ENCODE results near the gene FAM25C.
"Not testable (repeated sequence)": the region's sequence is repeated elsewhere in the genome, so short reads cannot be mapped to it uniquely, and the experiment has no call there.

FAM25C gene

GRCh38 chr10:47999691-48000090 lies at the start of gene FAM25C:
Gene FAM25C, minus strand, starts transcription at chr10:47999791. Its CDS starts 26 bp downstream, at chr10:47999765.
- DNase-seq (ENCODE audit: low read depth in 2 of 2, low spot score in 1 of 2): not testable (repeated sequence)

DNA sequence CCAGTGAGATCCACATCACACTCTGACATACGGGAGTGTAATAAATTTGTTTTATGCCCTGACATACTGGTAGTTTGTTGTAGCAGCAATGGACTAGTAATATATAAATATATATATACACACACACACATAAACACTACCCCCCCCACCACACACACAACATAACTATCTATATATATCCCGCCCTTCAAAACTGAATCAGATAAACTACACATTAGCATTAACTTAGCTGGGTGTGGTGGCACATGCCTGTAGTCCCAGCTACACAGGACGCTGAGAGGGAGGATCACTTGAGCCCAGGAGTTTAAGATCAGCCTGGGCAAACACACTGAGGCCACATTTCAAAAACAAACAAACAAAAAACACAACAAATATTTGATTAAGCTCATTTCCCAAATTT lies 45.0 kb upstream of the FAM25C start:
- not testable (repeated sequence) for DNase-seq (ENCODE audit: low read depth in 2 of 2, low spot score in 1 of 2)

GRCh38 chr10:48031390-48031789 lies 31.8 kb upstream of the FAM25C start:
- DNase-seq (ENCODE audit: low read depth in 2 of 2, low spot score in 1 of 2): not testable (repeated sequence)

DNA sequence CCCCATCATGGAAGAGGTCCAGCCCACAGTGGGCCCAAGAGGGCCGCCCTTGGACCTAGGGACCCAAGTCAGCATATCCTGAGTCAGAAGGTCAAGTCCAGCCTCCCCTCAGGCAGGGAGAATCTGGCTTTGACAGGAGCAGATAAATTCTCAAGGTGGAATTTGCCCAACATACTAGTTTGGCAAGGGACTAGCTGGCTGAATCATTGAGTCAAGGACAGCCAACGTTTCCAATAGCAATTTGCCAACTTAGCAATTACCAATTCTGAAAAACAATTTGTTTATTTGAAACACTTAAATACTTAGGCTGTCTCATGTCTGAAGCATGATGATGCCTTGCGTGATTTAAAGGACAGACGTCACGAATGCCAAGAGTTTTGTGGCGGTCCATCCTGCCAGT lies 2.7 kb upstream of the FAM25C start:
- DNase-seq (ENCODE audit: low read depth in 2 of 2, low spot score in 1 of 2): not testable (repeated sequence)

DNA sequence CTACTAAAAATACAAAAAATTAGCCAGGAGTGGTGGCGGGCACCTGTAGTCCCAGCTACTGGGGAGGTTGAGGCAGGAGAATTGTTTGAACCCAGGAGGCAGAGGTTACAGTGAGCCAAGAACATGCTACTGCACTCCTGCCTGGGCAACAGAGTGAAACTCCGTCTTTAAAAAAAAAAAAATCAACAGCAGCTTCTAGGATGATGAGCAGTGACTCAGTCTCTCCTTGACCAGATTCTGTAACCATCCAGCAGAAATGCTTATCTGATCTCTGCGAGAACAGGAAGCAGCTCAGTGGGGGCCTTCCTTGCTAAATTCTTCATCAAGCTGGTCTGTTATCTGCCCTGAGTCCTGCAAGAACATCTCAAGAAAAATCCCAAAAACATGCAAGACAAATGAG lies 5.5 kb downstream of the FAM25C start:
- DNase-seq (ENCODE audit: low read depth in 2 of 2, low spot score in 1 of 2): not testable (repeated sequence)

DNA sequence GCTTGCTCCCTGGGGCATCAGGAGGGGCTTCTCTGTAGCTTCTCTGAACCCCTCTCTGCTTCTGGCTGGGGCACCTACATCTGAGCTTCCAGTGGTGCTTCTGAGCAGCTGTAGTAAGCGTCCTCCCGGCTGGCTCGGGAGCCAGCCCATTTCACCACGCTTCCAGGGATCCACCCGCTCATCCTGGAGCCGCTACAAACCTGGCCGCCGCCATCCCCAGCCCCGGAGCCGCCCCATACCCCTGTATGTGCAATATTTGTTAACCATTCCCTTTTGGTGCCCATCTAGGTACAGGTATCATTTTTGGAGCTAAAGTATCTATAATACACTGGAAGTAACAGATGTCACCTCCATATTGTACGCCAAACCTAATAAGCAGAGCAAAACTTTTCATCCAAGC lies 7.0 kb downstream of the FAM25C start:
- not testable (repeated sequence) for DNase-seq (ENCODE audit: low read depth in 2 of 2, low spot score in 1 of 2)

- DNase-seq (ENCODE audit: low read depth in 2 of 2, low spot score in 1 of 2): not testable (repeated sequence)
Observed at GRCh38 chr10:47991706-47992105, 7.9 kb downstream of the FAM25C start.

- not testable (repeated sequence) for DNase-seq (ENCODE audit: low read depth in 2 of 2, low spot score in 1 of 2)
Observed at GRCh38 chr10:47990097-47990496, 9.5 kb downstream of the FAM25C start.

DNA sequence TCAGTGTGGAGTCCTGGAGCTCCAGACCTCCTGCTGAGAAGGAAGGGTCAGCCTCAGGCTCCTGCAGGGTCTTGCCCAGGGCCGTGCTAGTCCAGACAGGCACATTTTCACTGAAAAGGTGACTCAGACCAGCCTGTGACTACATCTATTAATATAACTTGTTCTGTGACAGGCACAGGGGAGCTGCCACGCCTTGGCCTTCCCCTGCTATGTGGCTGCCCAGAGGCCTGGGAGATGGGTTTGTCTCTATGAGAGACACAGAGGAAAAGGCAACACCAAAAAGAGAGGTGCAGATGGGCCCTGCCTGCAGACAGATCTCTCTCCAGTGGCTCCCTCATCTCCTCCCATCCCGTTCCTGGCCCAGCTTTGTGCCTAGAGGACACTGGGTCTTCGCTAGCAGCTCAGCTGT lies 10.0 kb downstream of the FAM25C start:
- DNase-seq (ENCODE audit: low read depth in 2 of 2, low spot score in 1 of 2): not testable (repeated sequence)

- not testable (repeated sequence) for DNase-seq (ENCODE audit: low read depth in 2 of 2, low spot score in 1 of 2)
Observed at GRCh38 chr10:47988718-47989541, 10.7 kb downstream of the FAM25C start.

GRCh38 chr10:47987952-47988351 lies 11.6 kb downstream of the FAM25C start:
- not testable (repeated sequence) for DNase-seq (ENCODE audit: low read depth in 2 of 2, low spot score in 1 of 2)

DNA sequence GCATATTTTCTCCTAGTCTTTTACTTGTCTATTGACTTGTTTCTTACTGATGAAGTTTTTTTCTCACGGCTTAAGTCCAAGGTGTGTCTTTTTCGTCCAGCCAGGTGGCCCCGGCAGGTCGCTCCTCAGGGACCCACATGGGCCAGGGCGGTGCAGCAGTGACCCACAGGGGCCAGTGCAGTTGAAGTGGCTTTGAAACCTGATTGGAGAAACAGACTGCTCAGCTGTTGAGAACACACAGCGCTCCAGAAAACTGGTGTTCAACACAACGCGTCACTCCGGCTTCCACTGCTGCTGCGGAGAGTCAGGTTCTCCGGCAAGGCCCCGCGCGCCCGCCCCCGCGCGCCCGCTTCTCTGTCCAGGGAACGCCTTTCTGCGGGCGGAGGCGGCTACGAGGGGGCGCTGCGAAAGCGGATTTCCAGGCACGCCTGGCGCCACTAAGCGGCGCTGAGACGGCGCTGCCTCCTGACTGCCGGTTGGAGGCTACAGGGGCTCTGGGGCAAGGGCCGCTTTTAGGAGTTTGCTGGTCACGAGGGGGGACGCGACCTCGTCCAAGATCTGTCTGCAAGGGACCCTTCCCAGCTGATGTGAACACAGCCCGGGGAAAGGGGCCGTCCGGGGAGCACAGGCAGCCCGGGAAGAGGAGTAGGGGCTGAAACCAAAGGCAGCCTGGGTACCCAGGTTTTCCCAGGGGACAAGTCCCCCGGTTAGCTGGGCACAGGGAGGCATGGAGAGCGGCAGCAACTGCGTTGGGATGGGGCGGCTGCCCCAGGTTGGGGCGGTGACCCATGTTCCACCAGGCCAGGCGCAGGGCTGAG lies 13.0 kb downstream of the FAM25C start:
- not testable (repeated sequence) for DNase-seq (ENCODE audit: low read depth in 2 of 2, low spot score in 1 of 2)

GRCh38 chr10:47975409-47975808 lies 24.2 kb downstream of the FAM25C start:
- DNase-seq (ENCODE audit: low read depth in 2 of 2, low spot score in 1 of 2): not testable (repeated sequence)

DNA sequence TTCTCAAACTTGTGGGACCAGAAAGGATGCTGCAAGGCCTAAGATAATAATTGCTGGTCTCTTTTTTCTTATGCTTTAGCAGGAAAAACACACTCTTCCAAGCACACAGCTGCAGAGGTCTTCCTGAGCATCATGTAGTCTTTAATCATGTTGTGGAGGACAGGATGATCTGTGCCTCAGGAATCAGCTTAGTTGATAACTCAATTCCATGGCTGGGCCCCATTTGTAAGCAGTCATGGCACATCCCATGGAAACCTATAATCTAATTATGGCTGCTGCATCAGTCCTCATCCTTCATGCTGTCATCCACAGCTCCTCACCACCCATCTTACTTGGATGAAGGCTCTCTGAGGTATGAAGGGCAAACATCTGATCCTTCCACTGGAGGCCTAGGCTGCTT lies 26.5 kb downstream of the FAM25C start:
- DNase-seq (ENCODE audit: low read depth in 2 of 2, low spot score in 1 of 2): not testable (repeated sequence)

DNA sequence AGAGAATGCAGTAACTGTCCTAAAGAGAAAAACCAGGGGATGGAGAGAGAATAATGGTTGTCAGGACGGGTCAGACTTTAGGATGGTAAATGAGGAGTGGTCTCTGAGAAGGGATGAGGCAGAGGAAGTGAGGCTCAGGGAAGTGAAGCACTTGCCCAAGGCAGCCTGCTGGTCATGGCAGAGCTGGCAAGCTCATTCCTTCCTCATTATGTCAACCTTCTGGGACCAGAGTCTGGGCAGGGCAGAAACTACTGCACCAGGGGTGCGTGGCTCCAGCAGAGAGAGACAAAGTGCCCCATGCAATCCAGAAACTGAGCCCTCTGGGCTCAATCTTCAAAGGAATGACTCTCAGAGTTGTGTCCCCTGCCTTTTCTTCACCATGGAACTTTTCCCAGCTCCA lies 27.5 kb downstream of the FAM25C start:
- not testable (repeated sequence) for DNase-seq (ENCODE audit: low read depth in 2 of 2, low spot score in 1 of 2)

- not testable (repeated sequence) for DNase-seq (ENCODE audit: low read depth in 2 of 2, low spot score in 1 of 2)
Observed at GRCh38 chr10:47971598-47971997, 28.0 kb downstream of the FAM25C start.

DNA sequence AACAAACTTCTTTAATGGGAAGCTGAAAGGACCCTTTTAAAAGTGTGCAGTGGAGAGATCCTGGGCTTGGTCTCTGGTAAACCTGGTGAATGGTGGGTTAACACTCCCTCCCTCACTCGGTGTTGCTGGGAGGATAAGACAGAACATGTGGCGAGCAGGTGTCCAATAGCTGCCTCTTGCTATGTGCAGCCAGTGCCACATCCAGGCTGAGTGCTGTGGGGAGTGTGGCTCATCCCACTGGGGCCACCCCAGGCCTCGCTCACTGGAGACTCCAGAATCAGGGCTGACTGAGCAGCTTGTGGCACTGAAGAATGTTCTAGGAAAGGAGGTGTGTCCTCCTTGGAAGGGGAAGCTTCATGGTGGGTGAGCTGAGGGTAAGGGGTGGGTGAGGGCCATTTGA lies 29.5 kb downstream of the FAM25C start:
- not testable (repeated sequence) for DNase-seq (ENCODE audit: low read depth in 2 of 2, low spot score in 1 of 2)

DNA sequence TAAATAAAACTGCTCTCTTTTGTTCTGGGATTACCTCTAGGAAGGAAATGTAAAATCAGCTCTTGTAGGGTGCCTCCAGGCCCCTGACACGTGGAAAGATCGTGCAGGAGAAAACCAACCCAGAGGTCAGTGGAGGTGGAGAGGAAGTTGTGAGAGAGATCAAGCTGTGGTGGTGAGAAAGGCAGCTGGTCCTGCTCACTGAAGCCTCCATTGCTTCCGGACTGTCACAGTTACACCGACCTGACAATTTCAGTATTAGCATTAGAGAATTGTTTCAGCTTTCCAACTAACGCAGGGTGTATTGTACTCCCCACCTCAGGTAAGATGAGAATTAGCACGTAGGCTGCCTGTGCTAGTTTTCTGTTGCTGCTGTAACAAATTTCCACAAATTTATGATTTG lies 30.6 kb downstream of the FAM25C start:
- not testable (repeated sequence) for DNase-seq (ENCODE audit: low read depth in 2 of 2, low spot score in 1 of 2)

- not testable (repeated sequence) for DNase-seq (ENCODE audit: low read depth in 2 of 2, low spot score in 1 of 2)
Observed at GRCh38 chr10:47964280-47965063, 35.1 kb downstream of the FAM25C start.

- not testable (repeated sequence) for DNase-seq (ENCODE audit: low read depth in 2 of 2, low spot score in 1 of 2)
Observed at GRCh38 chr10:47962785-47963184, 36.8 kb downstream of the FAM25C start.

GRCh38 chr10:47960699-47961098 lies 38.9 kb downstream of the FAM25C start:
- not testable (repeated sequence) for DNase-seq (ENCODE audit: low read depth in 2 of 2, low spot score in 1 of 2)
